GM12872 (cell line): Measurements from ENCODE around the gene LGR4.

ENCODE experiments used
- TF ChIP-seq, protein P1 (sequence below): IDR thresholded peaks from 3 replicates; pipeline ENCODE4 v1.5.1; 2011; ENCODE audit warnings: low read depth, mild to moderate bottlenecking, low read length, moderate library complexity; ENCODE audit not compliant: insufficient read depth

Gene LGR4

DNA sequence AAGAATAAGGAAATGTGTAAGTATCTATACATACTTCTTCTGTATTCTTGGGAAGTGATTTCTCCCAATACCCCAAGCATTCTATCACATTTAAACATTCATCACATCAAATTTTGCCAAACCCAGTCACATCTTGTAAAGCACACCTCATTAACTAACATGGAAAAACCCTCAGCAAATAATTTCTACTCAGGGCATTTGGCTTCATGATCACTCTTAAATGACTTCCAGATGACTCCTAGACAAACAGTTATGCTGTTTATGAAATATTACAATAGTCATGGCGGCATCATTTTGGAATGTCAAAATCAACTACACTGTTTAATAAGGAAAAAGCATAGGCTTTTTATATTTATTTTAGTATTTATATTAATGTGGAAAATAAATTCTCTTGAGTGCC, 62.3 kb downstream of the LGR4 start:
- TF ChIP-seq, protein P1, sequence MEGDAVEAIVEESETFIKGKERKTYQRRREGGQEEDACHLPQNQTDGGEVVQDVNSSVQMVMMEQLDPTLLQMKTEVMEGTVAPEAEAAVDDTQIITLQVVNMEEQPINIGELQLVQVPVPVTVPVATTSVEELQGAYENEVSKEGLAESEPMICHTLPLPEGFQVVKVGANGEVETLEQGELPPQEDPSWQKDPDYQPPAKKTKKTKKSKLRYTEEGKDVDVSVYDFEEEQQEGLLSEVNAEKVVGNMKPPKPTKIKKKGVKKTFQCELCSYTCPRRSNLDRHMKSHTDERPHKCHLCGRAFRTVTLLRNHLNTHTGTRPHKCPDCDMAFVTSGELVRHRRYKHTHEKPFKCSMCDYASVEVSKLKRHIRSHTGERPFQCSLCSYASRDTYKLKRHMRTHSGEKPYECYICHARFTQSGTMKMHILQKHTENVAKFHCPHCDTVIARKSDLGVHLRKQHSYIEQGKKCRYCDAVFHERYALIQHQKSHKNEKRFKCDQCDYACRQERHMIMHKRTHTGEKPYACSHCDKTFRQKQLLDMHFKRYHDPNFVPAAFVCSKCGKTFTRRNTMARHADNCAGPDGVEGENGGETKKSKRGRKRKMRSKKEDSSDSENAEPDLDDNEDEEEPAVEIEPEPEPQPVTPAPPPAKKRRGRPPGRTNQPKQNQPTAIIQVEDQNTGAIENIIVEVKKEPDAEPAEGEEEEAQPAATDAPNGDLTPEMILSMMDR: no peak

DNA sequence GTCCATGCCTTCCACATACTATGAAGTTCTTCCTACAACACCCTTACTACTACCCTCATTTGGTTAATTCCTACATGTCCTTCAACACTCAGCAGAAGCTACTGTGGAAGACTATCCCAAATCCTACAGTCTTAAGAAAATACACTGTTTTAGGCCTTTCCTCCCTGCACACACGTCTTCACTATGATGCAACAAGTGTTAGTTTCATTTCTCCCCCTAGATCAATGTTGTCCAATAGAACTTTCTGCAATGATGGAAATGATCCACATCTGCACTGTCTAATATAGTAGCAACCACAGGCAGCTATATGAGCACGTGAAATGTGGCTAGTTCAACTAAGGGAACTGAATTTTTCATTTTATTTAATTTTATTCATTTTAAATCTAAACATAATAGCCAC, 62.8 kb downstream of the LGR4 start:
- TF ChIP-seq, protein P1: no peak

DNA sequence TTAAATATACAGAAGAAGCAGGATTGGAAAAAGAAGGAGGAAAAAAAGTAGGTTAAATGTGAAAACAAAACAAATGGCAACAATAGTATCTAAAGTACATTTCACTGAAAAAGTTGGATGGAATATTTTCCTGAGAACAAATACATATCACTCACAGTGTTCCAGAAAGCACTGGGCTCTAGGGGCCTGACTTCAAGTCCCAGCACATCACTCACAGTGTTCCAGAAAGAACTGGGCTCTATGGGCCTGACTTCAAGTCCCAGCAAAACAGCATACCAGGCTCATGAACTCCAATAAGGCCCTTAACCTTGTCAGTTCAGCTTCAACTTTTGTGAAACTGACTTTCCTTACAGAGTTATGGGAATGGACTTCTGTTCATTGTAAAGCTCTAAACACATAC, 63.5 kb downstream of the LGR4 start:
- TF ChIP-seq, protein P1: no peak

DNA sequence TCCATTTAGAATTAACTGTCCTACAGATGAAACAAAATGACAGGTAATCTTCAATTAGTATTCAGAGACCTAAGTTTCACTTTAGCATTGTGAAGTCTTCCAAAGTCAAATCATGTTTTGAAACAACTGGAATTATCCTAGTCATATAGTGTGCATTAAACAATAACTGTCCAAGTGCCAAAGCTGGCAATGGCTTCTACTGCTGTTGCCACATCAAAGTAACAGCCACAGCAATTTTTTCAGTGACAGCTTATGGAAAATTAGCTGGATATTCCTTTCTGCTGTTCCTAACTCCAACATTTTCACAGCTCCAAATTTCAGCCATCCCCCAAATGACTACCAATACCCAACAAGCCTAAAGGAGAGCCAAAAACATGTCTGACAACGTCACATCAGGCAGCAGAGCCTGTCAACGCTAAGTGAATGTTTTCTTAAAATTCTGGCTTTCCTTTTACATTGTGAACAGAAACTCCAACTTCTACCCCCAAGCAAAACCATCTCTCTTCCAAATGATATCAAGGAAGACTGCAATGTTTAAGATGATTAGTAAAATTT, 64.3 kb downstream of the LGR4 start:
- TF ChIP-seq, protein P1: no peak

DNA sequence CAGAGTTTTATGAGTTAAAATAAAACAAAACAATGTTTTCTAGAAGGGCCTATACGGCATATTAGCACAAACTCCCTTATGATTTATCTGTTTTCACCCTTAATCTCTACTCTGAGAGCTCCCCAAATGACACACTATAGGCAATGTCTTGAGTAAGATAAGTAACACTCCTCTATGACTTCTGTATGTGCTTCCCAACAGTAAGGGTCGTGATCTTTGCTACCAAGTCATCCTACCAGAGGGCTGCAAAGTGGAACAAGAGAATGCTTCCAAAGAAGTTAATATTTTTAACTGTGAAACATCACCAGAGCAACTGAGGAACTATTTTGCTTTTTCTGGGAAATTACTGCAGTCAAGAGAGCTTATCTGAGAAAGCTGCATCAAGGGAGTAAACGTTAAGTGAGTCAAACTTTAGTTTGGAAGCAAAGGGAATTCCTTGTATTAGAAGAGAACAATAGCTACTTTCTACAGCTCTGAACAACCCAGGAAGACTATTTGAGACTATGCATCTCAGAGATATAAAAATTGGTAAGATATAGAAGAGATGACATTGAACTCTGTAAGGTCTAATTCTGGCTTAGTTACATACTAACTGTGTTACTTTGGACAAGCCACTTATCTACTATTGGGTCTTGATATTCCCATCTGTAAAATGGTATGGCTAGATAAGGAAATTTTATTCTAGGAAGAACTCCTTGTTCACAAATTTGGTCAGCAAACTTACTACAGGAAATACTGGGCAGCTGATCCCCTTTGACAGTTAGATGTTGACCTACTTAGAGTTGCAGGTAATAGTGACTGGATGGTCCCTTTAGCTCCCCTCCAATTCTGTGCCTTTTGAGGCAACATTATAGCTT, 65.9 kb downstream of the LGR4 start:
- TF ChIP-seq, protein P1: no peak

DNA sequence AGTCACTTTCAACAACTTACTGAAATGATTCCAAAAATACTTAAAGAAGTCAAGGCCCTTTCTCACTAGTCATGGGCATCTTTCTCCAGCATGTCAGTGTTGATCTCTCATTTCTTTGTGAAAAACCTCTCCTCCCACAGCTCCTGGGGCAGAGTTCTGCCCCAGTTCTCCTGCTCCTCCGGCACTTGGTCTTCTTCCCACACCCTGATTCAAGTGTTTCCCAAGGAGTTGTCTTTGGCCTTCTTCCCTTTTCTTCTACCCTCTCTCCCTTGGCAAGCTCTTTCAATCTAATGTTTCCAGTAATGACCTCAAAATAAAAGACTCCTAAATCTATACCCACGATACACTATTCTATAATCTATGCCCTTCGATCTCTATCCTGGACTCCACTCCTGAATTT, 67.5 kb downstream of the LGR4 start:
- TF ChIP-seq, protein P1: no peak

DNA sequence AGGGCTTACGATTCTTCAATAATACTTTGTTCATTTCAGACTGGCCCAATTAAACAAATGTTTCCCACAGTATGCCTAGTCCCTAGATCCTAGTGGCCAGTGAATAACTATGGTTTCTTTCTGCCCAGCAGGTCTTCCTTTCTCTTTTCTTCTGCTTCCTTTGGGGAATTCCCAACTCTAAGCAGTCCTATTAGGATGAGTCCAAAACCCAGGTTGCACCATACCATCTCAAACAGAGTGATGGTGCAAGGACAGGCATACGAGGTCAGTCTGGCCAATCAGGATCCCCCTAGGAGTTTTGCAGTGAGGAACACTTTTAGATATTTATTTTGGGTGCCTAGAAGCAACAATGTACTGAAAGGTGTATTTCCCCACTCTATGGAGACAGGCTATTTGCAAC, 68.2 kb downstream of the LGR4 start:
- TF ChIP-seq, protein P1: no peak
